CD4-positive, alpha-beta T cell (primary cell): ENCODE results near the gene RPL22. TPM values are rescaled to one million over a fixed set of nuclear protein-coding genes. Genes with fewer than 3 reads are reported as not detected.

ENCODE experiments used
- ATAC-seq: fragments of 200-7000 bp; cut with Tn5 transposase; one replicate; pipeline ENCODE4 v1.10.0; 2022; ENCODE audit warnings: mild to moderate bottlenecking; ENCODE audit not compliant: poor library complexity
- CTCF ChIA-PET: fragments of 350-600 bp; sonication (Branson Sonifier 250); formaldehyde crosslinking; loops from one replicate; lab custom pipeline; 2021; ENCODE audit warnings: antibody characterized with exemption, inconsistent platforms; lab: Charles Lee
- POLR2A ChIA-PET: fragments of 350-600 bp; sonication (Branson Sonifier 250); formaldehyde crosslinking; loops from one replicate; lab custom pipeline; 2021; ENCODE audit warnings: antibody characterized with exemption, inconsistent platforms; lab: Charles Lee
- DNase-seq, 14 experiments: peaks; one replicate each; pipeline ENCODE4 v3.0.0-alpha.2; 2013 to 2020; ENCODE audit warnings: mixed read lengths in 2 of 14
- H3K27ac ChIP-seq, 2 donors: one replicate each; pipeline versions ENCODE4 v1.5.1 to v1.7.0; 2013; ENCODE audit warnings: low read length in 2 of 2, low read depth in 1 of 2, mild to moderate bottlenecking in 1 of 2
- H3K27me3 ChIP-seq, 2 experiments: 1 replicate in 1 of 2; 2 replicates in 1 of 2; pipeline versions ENCODE4 v1.6.1 to v1.7.0; 2013; ENCODE audit warnings: low read length in 2 of 2, control low read depth in 1 of 2, mild to moderate bottlenecking in 1 of 2, moderate library complexity in 1 of 2; ENCODE audit not compliant: insufficient read depth in 2 of 2, control insufficient read depth in 1 of 2
- H3K36me3 ChIP-seq: one replicate; pipeline ENCODE4 v1.6.1; 2013; ENCODE audit warnings: low read length, control low read depth; ENCODE audit not compliant: insufficient read depth
- H3K4me1 ChIP-seq: one replicate; pipeline ENCODE4 v1.6.1; 2013; ENCODE audit warnings: low read length, control low read depth; ENCODE audit not compliant: insufficient read depth
- H3K4me3 ChIP-seq: one replicate; pipeline ENCODE4 v1.5.1; 2013; ENCODE audit warnings: mild to moderate bottlenecking, low read length, moderate library complexity
- H3K9me3 ChIP-seq, 2 experiments: 1 replicate in 1 of 2; 2 replicates in 1 of 2; pipeline versions ENCODE4 v1.6.1 to v1.7.0; 2013; ENCODE audit warnings: low read length in 2 of 2, mild to moderate bottlenecking in 2 of 2, control low read depth in 1 of 2, moderate library complexity in 1 of 2; ENCODE audit not compliant: control insufficient read depth in 1 of 2, insufficient read depth in 1 of 2
- H3K27ac Mint-ChIP-seq: one replicate; pipeline ENCODE4 v1.8.0; 2020; ENCODE audit warnings: mixed read lengths
- H3K27me3 Mint-ChIP-seq: one replicate; pipeline ENCODE4 v1.8.0; 2021; ENCODE audit warnings: mixed read lengths
- H3K36me3 Mint-ChIP-seq: one replicate; pipeline ENCODE4 v1.8.0; 2021; ENCODE audit warnings: low read depth, mixed read lengths
- H3K4me1 Mint-ChIP-seq: one replicate; pipeline ENCODE4 v1.8.0; 2021; ENCODE audit warnings: low read depth, mixed read lengths
- H3K4me3 Mint-ChIP-seq: one replicate; pipeline ENCODE4 v1.8.0; 2020; ENCODE audit warnings: mild to moderate bottlenecking, mixed read lengths
- H3K9me3 Mint-ChIP-seq: one replicate; pipeline ENCODE4 v1.8.0; 2020; ENCODE audit warnings: mixed read lengths
- CTCF ChIP-seq: fragments of 200-600 bp; IDR thresholded peaks from one replicate; pipeline ENCODE4 v1.8.0; 2022; ENCODE audit warnings: antibody characterized with exemption, mild to moderate bottlenecking
- intact Hi-C, 2 experiments: fragments of 100-400 bp; cut with DNase I in 1 of 2; cut with micrococcal nuclease in 1 of 2; formaldehyde crosslinking; loops; one replicate each; pipeline versions ENCODE4 v1.15.1 to v1.9.0; 2023 to 2025; cut with DNase I, micrococcal nuclease
- total RNA-seq, 174 experiments: library from RNA in 2 of 174; stranded (reverse) in 2 of 174; gene quantifications; one replicate each; pipeline ENCODE4 v1.2.3 and lab custom pipeline; 2021 to 2026

RPL22 gene
- total RNA-seq, 2 experiments from 2014 or later, result 620 to 652 TPM

DNA sequence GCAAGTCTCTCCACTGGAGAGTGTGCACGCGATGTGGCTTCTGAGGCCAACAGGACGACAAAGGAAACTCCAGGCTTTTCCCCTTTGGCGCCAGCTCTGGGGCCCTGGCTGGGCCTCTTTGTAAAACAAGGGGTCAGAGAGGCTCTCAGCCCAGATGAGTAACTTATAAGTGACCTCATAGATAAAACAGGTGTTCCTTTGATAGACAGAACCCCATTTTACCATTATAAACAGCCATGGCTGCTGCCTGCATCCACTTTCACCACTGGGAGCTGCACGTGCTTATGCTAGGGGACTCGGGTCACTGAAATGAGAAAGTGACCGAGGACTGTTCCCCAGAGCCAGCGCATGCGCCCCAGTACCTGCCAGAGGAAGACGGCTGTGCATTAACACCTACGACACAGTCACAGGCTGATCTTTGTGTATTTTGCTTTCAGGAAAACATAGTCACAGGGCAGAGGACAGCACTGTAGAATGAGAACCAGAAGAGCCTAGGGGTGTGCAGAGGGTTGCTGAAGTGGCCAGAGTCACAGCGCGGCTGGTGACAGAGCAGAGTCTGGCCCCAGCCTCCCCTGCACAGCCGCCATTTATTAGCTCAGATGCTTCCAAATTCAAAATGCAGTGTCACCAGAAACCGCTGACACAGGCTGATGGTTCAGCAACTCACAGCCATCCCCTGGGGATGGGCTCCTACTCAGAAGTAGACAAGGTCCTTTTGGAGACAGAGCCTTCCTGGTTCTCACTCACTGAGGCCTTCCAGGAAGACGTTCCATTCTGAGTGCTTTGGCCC is 19.2 kb upstream of the RPL22 start:
- Mint-ChIP-seq H3K27me3 (peaks cover 12% of the 10 kb centered on the region), H3K27ac (no peak overlapping the region), H3K36me3 (peaks cover 11% of the 10 kb centered on the region), H3K4me3 (no peak overlapping the region), H3K4me1 (no peaks in the 10 kb centered on the region), H3K9me3 (no peaks in the 10 kb centered on the region)
- no peak overlapping the region for H3K4me3 ChIP-seq
- no peaks in the 10 kb centered on the region for H3K4me1 ChIP-seq
- H3K27me3 ChIP-seq, result no peaks in the 10 kb centered on the region
- ChIA-PET POLR2A (interaction anchor here (1.1 kb wide), 1 partner anchor 19 kb away, joined by 3 read pairs; the partner anchor contains the start of gene RPL22), CTCF (no interaction called here)
- no peak for DNase-seq
- ATAC-seq, result no peak
- H3K9me3 ChIP-seq, result no peaks in the 10 kb centered on the region
- H3K27ac ChIP-seq, result no peak overlapping the region
- intact Hi-C loops, result no loop called here
- TF ChIP-seq CTCF, result no peak
- H3K36me3 ChIP-seq, result peaks cover 16% of the 10 kb centered on the region

- Mint-ChIP-seq H3K36me3 (no peaks in the 10 kb centered on the region), H3K27me3 (peaks cover 26% of the 10 kb centered on the region), H3K4me3 (no peak overlapping the region), H3K4me1 (no peaks in the 10 kb centered on the region), H3K27ac (no peak overlapping the region), H3K9me3 (no peaks in the 10 kb centered on the region)
- ChIA-PET CTCF (no interaction called here), POLR2A (no interaction called here)
- Histone ChIP-seq H3K4me1 (peaks cover 17% of the 10 kb centered on the region), H3K36me3 (no peaks in the 10 kb centered on the region), H3K4me3 (no peak overlapping the region), H3K27me3 (peaks cover 9 to 11% of the 10 kb centered on the region in 2 experiments), H3K27ac (no peak overlapping the region), H3K9me3 (no peaks in the 10 kb centered on the region)
- intact Hi-C loops, result no loop called here
- ATAC-seq, result no peak
- no peak for DNase-seq
- no peak for TF ChIP-seq CTCF
Measured at GRCh38 chr1:6212193-6212959, 13.0 kb upstream of the RPL22 start.

- DNase-seq, result no peak
- intact Hi-C loops, result no loop called here
- H3K36me3 ChIP-seq, result no peaks in the 10 kb centered on the region
- H3K27me3 ChIP-seq, result peaks cover 12 to 17% of the 10 kb centered on the region in 2 experiments
- H3K27ac Mint-ChIP-seq, result no peak overlapping the region
- H3K4me3 ChIP-seq, result no peak overlapping the region
- no peak overlapping the region for H3K27ac ChIP-seq
- no peak for TF ChIP-seq CTCF
- H3K4me1 ChIP-seq, result peaks cover 20% of the 10 kb centered on the region
- ChIA-PET POLR2A (no interaction called here), CTCF (no interaction called here)
- H3K4me3 Mint-ChIP-seq, result no peak overlapping the region
- ATAC-seq, result no peak
- no peaks in the 10 kb centered on the region for H3K9me3 ChIP-seq
- H3K27me3 Mint-ChIP-seq, result peaks cover 26% of the 10 kb centered on the region
- no peaks in the 10 kb centered on the region for H3K36me3 Mint-ChIP-seq
- no peaks in the 10 kb centered on the region for H3K9me3 Mint-ChIP-seq
- H3K4me1 Mint-ChIP-seq, result peaks cover 2% of the 10 kb centered on the region
Measured at GRCh38 chr1:6211731-6212130, 12.3 kb upstream of the RPL22 start.
